Measurements from ENCODE around the gene ALG9.

ALG9 gene

GRCh38 chr11:111879637-111879960 is 8.2 kb upstream of the ALG9 start:
- DNase-seq, result no peak

- DNase-seq, result peak; percentile 45
Measured at GRCh38 chr11:111878849-111879636, 7.7 kb upstream of the ALG9 start, which contains the start of the genes CFAP68 and FDXACB1. Gene CFAP68, plus strand, starts transcription at chr11:111879541. Its CDS starts 20 bp downstream, at chr11:111879561. Gene FDXACB1, minus strand, starts transcription at chr11:111879165. Its CDS starts 33 bp downstream, at chr11:111879132.

- DNase-seq, result no peak
Measured at GRCh38 chr11:111878385-111878848, 7.0 kb upstream of the ALG9 start.

GRCh38 chr11:111871693-111872161 is 346 bp upstream of the ALG9 start:
- no peak for DNase-seq

- no peak for DNase-seq
Measured at GRCh38 chr11:111870522-111870885, 877 bp downstream of the ALG9 start.

GRCh38 chr11:111870113-111870512 is 1.3 kb downstream of the ALG9 start:
- DNase-seq, result no peak

GRCh38 chr11:111860257-111860656 is 11.1 kb downstream of the ALG9 start:
- DNase-seq, result no peak

- no peak for DNase-seq
Measured at GRCh38 chr11:111855506-111855905, 15.9 kb downstream of the ALG9 start.

- no peak for DNase-seq
Measured at GRCh38 chr11:111852103-111852502, 19.3 kb downstream of the ALG9 start.

GRCh38 chr11:111851636-111852035 is 19.7 kb downstream of the ALG9 start:
- no peak for DNase-seq

- DNase-seq, result no peak
Measured at GRCh38 chr11:111851067-111851466, 20.3 kb downstream of the ALG9 start.

GRCh38 chr11:111849631-111850030 is 21.8 kb downstream of the ALG9 start:
- no peak for DNase-seq

- DNase-seq, result no peak
Measured at GRCh38 chr11:111846636-111847035, 24.7 kb downstream of the ALG9 start.

GRCh38 chr11:111846063-111846462 is 25.3 kb downstream of the ALG9 start:
- DNase-seq, result no peak

- DNase-seq, result no peak
Measured at GRCh38 chr11:111845276-111846028, 25.9 kb downstream of the ALG9 start.

- no peak for DNase-seq
Measured at GRCh38 chr11:111843661-111844060, 27.7 kb downstream of the ALG9 start.

GRCh38 chr11:111841370-111842053 is 29.9 kb downstream of the ALG9 start:
- DNase-seq, result no peak

- no peak for DNase-seq
Measured at GRCh38 chr11:111840143-111840542, 31.2 kb downstream of the ALG9 start.

GRCh38 chr11:111838054-111838453 is 33.3 kb downstream of the ALG9 start:
- DNase-seq, result no peak

- no peak for DNase-seq
Measured at GRCh38 chr11:111837366-111837891, 34.0 kb downstream of the ALG9 start.

- no peak for DNase-seq
Measured at GRCh38 chr11:111836721-111837120, 34.7 kb downstream of the ALG9 start.

GRCh38 chr11:111836162-111836561 is 35.2 kb downstream of the ALG9 start:
- no peak for DNase-seq

GRCh38 chr11:111835665-111836064 is 35.7 kb downstream of the ALG9 start:
- no peak for DNase-seq
